ENCODE results near the gene VGLL4.
"Not testable (repeated sequence)": the region's sequence is repeated elsewhere in the genome, so short reads cannot be mapped to it uniquely, and the experiment has no call there.

The VGLL4 gene, protein sequence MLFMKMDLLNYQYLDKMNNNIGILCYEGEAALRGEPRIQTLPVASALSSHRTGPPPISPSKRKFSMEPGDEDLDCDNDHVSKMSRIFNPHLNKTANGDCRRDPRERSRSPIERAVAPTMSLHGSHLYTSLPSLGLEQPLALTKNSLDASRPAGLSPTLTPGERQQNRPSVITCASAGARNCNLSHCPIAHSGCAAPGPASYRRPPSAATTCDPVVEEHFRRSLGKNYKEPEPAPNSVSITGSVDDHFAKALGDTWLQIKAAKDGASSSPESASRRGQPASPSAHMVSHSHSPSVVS

DNA sequence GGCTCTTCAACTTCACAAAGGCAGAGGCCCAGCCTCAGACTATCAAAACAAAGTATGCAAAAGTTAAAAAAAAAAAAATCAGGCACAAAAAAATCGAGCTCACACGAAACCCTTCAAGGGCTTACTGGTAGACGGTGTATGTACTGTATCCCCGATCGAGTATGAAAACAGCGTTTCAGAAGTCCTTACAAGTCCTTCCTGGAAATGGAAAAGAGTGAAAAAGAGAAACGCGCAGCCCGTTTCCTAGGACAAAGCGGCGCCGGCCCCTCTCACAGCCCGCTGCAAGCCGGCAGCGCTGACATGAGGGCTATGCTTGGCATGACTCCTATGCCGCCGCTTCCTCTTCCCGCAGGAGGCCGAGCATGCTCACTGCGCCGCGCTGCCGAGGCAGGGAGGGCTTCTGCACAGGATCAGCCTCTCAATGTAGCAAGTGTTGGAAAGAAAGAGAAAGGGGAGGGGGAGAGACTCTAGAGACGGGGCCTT lies at the start of gene VGLL4:
Gene VGLL4, minus strand, starts transcription at position 311 of the 483 bp plus-strand sequence. CDS start 397 bp downstream, outside the sequence.
- Histone ChIP-seq H3K9ac (ENCODE audit: low read length) (peak within 1 kb of the TSS; percentile 89), H3K36me3 (ENCODE audit: control insufficient read depth, low read depth, low read length) (no peaks in the 10 kb centered on the region), H3K4me3 (ENCODE audit: low read length) (peak within 1 kb of the TSS; percentile 94), H3K27ac (ENCODE audit: low read length) (peak within 1 kb of the TSS; percentile 71), H3K27me3 (ENCODE audit: control insufficient read depth, insufficient read depth, low read length) (no peaks in the 10 kb centered on the region), H3K4me1 (ENCODE audit: control insufficient read depth, low read depth, low read length) (peaks cover 11% of the 10 kb centered on the region), H3K9me3 (ENCODE audit: control insufficient read depth, low read depth, low read length) (no peaks in the 10 kb centered on the region)

DNA sequence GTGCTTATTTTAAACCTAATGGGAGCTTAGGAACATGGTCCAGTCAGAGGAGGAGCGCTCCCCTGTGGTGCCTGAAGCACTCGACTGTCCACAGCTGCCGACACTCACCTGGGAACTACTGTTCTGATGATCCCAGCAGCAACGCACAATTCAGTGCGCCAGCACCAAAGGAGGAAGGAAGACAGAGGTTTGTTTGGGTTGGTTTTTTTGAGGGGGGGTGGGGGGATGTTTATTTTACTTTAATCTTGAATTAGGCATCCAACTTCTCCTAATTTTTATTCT lies 48.8 kb upstream of the VGLL4 start:
- Histone ChIP-seq H3K4me3 (ENCODE audit: low read length) (no peak overlapping the region), H3K4me1 (ENCODE audit: control insufficient read depth, low read depth, low read length) (peaks cover 19% of the 10 kb centered on the region), H3K9ac (ENCODE audit: low read length) (no peak overlapping the region), H3K9me3 (ENCODE audit: control insufficient read depth, low read depth, low read length) (no peaks in the 10 kb centered on the region), H3K36me3 (ENCODE audit: control insufficient read depth, low read depth, low read length) (no peaks in the 10 kb centered on the region), H3K27ac (ENCODE audit: low read length) (no peak overlapping the region), H3K27me3 (ENCODE audit: control insufficient read depth, insufficient read depth, low read length) (no peaks in the 10 kb centered on the region)

DNA sequence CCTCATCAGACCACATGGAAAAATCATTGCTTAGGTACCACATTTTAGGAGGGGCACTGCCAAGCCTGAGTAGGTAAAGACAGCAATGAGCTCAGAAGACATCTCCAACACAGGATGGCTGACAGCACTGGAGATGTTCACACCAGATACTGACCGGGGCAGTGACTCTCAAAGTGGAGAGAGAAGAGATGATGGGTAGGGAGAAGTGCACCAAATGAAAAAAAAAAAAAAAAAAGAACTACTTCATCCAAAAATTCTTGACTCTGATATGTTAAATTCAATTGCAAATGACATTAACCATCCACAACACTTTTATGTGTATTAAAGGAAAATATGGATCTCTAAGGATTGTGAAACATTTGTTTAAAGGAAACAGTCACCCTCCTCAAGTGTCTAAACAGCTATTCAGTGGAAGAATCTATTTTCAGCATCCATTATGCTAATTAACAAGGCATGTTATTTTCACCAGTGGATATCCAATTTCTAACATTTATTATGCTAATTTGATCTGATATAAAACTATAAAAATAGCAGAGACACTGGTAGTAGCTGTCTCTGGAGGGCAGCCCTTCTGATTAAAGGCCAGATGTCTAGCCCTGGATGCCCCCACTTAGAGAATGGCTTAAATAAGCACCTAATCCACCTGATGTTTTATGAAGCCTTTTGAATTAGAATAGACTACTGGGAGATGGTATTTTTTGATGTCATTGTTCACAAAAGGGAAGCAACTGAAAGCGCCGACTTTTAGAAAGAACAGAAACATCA lies 48.2 kb upstream of the VGLL4 start:
- H3K27me3 ChIP-seq (ENCODE audit: control insufficient read depth, insufficient read depth, low read length): no peaks in the 10 kb centered on the region
- H3K9ac ChIP-seq (ENCODE audit: low read length): no peak overlapping the region
- H3K9me3 ChIP-seq (ENCODE audit: control insufficient read depth, low read depth, low read length): no peaks in the 10 kb centered on the region
- no peak overlapping the region for H3K27ac ChIP-seq (ENCODE audit: low read length)
- no peaks in the 10 kb centered on the region for H3K36me3 ChIP-seq (ENCODE audit: control insufficient read depth, low read depth, low read length)
- H3K4me1 ChIP-seq (ENCODE audit: control insufficient read depth, low read depth, low read length): peaks cover 19% of the 10 kb centered on the region
- H3K4me3 ChIP-seq (ENCODE audit: low read length): no peak overlapping the region

DNA sequence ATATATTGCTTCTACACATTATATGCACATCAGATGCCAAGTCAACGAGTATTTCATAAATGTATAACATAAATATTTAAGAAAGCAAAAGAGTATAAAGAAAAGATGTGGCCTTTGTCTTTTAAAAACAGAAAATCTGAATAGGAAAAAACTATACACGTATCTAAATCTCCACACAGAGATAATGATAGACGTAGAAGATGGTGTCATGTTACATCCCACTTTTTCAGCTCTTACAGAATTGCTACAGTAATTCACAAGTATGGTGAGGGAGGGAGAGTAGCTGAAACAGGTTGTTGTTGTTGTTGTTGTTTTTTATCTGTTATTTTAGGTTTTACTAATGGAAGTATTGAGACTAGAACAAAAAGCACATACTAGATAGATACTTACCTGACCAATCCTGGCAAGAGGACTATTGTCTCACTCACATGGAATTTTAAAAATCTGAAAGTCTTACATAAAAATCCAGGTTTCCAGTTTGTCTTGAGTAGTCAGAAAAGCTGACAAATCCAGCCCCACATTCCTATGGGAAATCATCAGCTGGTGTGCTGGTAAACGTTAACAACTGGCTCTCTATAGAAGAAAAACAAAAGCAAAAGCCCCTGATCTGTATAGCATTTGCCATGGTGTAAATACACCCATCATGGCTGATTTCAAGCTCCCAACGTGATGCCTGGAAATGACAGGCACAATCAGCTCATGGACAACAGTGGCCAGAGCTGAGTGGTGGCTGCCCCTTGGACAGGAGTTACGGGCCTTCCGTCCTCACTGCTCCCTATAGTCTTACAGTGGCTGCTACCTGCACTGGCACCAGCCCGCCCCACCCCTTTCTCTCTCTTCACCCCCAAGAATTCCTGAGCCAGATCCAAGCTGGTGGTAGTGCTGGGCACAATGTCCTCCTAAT lies 47.4 kb upstream of the VGLL4 start:
- no peak overlapping the region for H3K9ac ChIP-seq (ENCODE audit: low read length)
- no peaks in the 10 kb centered on the region for H3K9me3 ChIP-seq (ENCODE audit: control insufficient read depth, low read depth, low read length)
- no peaks in the 10 kb centered on the region for H3K36me3 ChIP-seq (ENCODE audit: control insufficient read depth, low read depth, low read length)
- H3K27me3 ChIP-seq (ENCODE audit: control insufficient read depth, insufficient read depth, low read length): no peaks in the 10 kb centered on the region
- H3K4me3 ChIP-seq (ENCODE audit: low read length): no peak overlapping the region
- peaks cover 19% of the 10 kb centered on the region for H3K4me1 ChIP-seq (ENCODE audit: control insufficient read depth, low read depth, low read length)
- no peak overlapping the region for H3K27ac ChIP-seq (ENCODE audit: low read length)

DNA sequence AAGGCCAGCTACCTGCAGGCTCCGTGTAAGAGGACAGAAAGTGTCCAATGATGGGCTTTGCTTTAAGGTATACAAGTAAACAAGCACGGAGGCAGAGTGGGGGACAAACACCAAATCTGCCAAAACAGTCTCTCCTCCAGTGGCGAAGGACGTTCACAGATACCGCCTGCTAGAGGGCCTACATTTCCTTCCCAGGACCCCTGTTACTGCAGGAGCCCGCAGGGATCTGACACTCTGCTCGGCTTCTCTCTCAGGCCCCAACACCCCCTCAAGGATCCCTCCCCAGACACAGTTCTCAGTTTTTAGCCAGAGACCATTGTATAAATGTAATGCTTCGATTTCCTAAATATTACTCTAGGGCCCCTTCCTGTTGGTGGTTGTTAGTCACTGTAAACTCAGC lies 46.0 kb upstream of the VGLL4 start:
- Histone ChIP-seq H3K9ac (ENCODE audit: low read length) (no peak overlapping the region), H3K4me1 (ENCODE audit: control insufficient read depth, low read depth, low read length) (peaks cover 19% of the 10 kb centered on the region), H3K27me3 (ENCODE audit: control insufficient read depth, insufficient read depth, low read length) (no peaks in the 10 kb centered on the region), H3K4me3 (ENCODE audit: low read length) (no peak overlapping the region), H3K27ac (ENCODE audit: low read length) (no peak overlapping the region), H3K36me3 (ENCODE audit: control insufficient read depth, low read depth, low read length) (no peaks in the 10 kb centered on the region), H3K9me3 (ENCODE audit: control insufficient read depth, low read depth, low read length) (no peaks in the 10 kb centered on the region)

DNA sequence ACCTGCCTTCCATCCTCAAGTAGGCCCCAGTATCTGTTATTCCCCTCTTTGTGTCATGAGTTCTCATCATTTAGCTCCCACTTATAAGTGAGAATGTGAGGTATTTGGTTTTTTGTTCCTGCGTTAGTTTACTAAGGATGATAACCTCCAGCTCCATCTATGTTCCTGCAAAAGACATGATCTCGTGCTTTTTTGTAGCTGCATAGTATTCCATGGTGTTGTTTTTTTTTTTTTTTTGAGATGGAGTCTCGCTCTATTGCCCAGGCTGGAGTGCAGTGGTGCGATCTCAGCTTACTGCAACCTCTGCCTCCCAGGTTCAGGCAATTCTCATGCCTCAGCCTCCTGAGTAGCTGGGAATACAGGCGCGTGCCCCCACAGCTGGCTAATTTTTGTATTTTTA lies 41.3 kb upstream of the VGLL4 start:
- not testable (repeated sequence) for H3K4me1 ChIP-seq (ENCODE audit: control insufficient read depth, low read depth, low read length); H3K36me3 ChIP-seq (ENCODE audit: control insufficient read depth, low read depth, low read length); H3K9ac ChIP-seq (ENCODE audit: low read length); H3K27me3 ChIP-seq (ENCODE audit: control insufficient read depth, insufficient read depth, low read length); H3K4me3 ChIP-seq (ENCODE audit: low read length); H3K9me3 ChIP-seq (ENCODE audit: control insufficient read depth, low read depth, low read length); H3K27ac ChIP-seq (ENCODE audit: low read length)

DNA sequence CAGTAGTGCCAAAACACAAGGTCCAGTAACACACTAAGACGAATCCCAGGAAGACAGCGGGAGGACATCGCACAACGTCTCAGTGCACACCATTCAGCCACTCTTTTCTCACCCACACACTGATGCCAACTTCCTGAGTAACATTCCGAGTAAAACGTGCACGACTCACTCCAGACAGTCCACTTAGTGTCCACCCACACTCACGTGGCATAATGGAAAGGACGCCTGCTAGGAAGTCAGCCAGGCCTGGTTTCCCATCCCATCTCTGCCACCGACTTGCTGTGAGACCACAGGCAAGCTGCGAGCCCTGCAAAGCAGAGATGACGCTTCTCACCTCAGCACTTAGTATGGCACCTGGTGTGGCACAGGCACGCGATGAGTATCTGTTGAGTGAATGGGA lies 36.8 kb upstream of the VGLL4 start:
- Histone ChIP-seq H3K36me3 (ENCODE audit: control insufficient read depth, low read depth, low read length) (no peaks in the 10 kb centered on the region), H3K9me3 (ENCODE audit: control insufficient read depth, low read depth, low read length) (no peaks in the 10 kb centered on the region), H3K27ac (ENCODE audit: low read length) (no peak overlapping the region), H3K4me3 (ENCODE audit: low read length) (no peak overlapping the region), H3K27me3 (ENCODE audit: control insufficient read depth, insufficient read depth, low read length) (no peaks in the 10 kb centered on the region), H3K4me1 (ENCODE audit: control insufficient read depth, low read depth, low read length) (no peaks in the 10 kb centered on the region), H3K9ac (ENCODE audit: low read length) (no peak overlapping the region)

DNA sequence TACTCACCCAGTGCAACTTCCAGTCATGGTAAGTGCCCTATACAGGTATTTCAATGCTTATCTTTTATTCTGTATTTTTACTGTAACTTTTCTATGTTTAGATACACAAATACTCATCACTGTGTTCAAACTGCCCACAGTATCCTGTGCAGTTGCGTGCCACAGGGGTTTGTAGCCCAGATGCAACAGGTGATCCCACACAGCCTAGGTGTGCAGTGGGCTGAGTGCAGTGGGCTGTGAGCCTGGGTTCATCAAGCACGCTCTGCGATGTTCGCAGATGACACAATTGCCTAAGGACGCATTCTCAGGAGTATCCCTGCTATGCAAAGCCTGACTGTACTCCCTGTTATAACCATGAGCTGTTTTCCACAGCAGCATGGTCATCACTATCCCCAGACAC lies 36.2 kb upstream of the VGLL4 start:
- Histone ChIP-seq H3K27ac (ENCODE audit: low read length) (no peak overlapping the region), H3K4me1 (ENCODE audit: control insufficient read depth, low read depth, low read length) (no peaks in the 10 kb centered on the region), H3K36me3 (ENCODE audit: control insufficient read depth, low read depth, low read length) (no peaks in the 10 kb centered on the region), H3K27me3 (ENCODE audit: control insufficient read depth, insufficient read depth, low read length) (no peaks in the 10 kb centered on the region), H3K9ac (ENCODE audit: low read length) (no peak overlapping the region), H3K9me3 (ENCODE audit: control insufficient read depth, low read depth, low read length) (no peaks in the 10 kb centered on the region), H3K4me3 (ENCODE audit: low read length) (no peak overlapping the region)

DNA sequence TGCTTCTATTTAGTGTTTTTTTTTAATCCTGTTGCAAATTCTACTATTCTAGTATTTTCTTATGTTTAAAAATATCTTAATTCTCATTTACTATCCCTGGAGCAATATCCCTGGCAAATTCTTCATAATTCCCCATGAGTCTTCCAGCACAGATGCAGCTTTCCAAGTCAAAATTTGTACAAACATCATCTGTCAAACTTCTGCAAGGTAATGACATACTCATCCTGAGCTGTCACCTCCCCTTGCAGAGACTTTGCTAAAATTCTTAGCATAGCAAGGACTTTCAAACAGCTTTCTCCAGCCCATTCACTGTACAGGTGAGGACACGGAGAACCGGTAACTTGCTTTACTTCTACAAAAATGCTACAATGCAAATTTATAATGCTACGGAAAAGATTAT lies 28.6 kb upstream of the VGLL4 start:
- H3K36me3 ChIP-seq (ENCODE audit: control insufficient read depth, low read depth, low read length): no peaks in the 10 kb centered on the region
- H3K27ac ChIP-seq (ENCODE audit: low read length): no peak overlapping the region
- H3K4me3 ChIP-seq (ENCODE audit: low read length): no peak overlapping the region
- no peaks in the 10 kb centered on the region for H3K27me3 ChIP-seq (ENCODE audit: control insufficient read depth, insufficient read depth, low read length)
- no peaks in the 10 kb centered on the region for H3K9me3 ChIP-seq (ENCODE audit: control insufficient read depth, low read depth, low read length)
- H3K9ac ChIP-seq (ENCODE audit: low read length): no peak overlapping the region
- peaks cover 6% of the 10 kb centered on the region for H3K4me1 ChIP-seq (ENCODE audit: control insufficient read depth, low read depth, low read length)

DNA sequence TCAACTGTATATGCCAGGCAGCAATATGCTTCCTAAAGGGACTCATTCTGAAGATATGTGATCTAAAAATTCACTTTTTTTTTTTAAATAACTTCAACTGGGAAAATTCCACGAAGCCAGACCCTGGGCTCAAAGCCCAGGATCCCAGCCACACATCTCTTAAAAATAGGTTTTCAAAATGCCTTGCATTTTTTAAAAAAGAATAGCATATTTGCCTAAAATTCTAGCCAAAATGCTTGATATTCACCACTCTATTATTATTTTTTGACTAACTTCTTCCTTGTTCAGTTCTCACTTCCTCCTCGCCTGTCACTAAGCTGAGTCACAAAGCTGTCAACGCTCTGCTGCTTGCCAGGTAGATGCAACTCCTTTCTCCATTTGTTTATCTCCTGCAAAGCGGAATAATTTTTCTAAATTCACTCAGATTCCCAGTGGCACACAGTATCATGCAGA lies 28.0 kb upstream of the VGLL4 start:
- Histone ChIP-seq H3K4me3 (ENCODE audit: low read length) (no peak overlapping the region), H3K27me3 (ENCODE audit: control insufficient read depth, insufficient read depth, low read length) (no peaks in the 10 kb centered on the region), H3K9me3 (ENCODE audit: control insufficient read depth, low read depth, low read length) (no peaks in the 10 kb centered on the region), H3K9ac (ENCODE audit: low read length) (no peak overlapping the region), H3K36me3 (ENCODE audit: control insufficient read depth, low read depth, low read length) (no peaks in the 10 kb centered on the region), H3K4me1 (ENCODE audit: control insufficient read depth, low read depth, low read length) (peaks cover 6% of the 10 kb centered on the region), H3K27ac (ENCODE audit: low read length) (no peak overlapping the region)
